GM20000 (cell line): ENCODE data around the gene TBC1D24.

Experiments
- DNase-seq: peaks from one replicate; pipeline ENCODE4 v3.0.0; 2012; ENCODE audit warnings: low spot score
- TF ChIP-seq, protein P1 (sequence below): IDR thresholded peaks from 2 replicates; pipeline ENCODE4 v1.5.1; 2012; ENCODE audit warnings: mild to moderate bottlenecking, control low read depth; ENCODE audit errors: extremely low read depth, missing control alignments

Gene TBC1D24

DNA sequence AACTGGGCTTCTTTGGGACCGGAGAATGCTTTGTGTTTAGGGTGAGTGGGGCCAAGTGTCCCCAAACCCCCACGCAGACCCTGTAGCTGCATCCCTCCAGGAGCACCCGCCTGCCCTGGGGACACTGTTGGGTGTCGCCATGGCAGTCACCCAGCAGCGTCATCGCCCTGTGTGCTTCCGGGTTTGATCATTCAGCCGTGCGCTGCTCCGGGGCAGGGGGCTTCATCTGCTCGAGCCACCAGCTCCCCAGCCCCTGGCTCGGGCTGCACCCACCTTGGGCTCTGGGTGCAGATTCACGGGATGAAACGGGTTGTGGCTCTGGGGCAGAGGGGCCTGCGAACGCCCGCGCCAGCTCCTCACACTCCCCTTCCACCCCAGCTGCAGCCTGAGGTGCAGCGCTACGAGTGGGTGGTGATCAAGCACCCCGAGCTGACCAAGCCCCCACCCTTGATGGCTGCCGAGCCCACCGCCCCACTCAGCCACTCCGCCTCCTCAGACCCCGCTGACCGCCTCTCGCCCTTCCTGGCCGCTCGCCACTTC lies 25.0 kb downstream of the TBC1D24 start:
- TF ChIP-seq, protein P1, sequence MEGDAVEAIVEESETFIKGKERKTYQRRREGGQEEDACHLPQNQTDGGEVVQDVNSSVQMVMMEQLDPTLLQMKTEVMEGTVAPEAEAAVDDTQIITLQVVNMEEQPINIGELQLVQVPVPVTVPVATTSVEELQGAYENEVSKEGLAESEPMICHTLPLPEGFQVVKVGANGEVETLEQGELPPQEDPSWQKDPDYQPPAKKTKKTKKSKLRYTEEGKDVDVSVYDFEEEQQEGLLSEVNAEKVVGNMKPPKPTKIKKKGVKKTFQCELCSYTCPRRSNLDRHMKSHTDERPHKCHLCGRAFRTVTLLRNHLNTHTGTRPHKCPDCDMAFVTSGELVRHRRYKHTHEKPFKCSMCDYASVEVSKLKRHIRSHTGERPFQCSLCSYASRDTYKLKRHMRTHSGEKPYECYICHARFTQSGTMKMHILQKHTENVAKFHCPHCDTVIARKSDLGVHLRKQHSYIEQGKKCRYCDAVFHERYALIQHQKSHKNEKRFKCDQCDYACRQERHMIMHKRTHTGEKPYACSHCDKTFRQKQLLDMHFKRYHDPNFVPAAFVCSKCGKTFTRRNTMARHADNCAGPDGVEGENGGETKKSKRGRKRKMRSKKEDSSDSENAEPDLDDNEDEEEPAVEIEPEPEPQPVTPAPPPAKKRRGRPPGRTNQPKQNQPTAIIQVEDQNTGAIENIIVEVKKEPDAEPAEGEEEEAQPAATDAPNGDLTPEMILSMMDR: no peak
- DNase-seq: no peak

DNA sequence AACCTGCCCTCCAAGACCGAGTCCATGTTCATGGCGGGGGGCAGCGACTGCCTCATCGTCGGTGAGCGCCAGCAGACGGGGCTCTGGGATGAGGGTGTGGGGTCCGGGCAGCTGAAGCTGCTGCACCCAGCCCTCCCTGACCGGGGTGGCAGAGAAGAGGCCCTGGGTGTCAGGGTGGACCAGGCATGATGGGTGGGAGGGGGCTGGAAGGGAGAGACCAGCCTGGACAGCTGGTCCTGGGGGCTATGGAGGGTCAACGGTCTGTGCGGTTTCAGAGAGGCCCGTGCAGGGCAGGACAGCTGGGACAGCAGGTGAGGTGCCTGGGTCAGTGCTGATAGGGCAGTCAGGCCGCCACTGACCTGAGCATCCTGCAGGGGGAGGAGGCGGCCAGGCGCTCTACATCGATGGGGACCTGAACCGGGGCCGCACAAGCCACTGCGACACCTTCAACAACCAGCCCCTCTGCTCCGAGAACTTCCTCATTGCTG lies 25.5 kb downstream of the TBC1D24 start:
- no peak for DNase-seq
- TF ChIP-seq, protein P1: no peak

DNA sequence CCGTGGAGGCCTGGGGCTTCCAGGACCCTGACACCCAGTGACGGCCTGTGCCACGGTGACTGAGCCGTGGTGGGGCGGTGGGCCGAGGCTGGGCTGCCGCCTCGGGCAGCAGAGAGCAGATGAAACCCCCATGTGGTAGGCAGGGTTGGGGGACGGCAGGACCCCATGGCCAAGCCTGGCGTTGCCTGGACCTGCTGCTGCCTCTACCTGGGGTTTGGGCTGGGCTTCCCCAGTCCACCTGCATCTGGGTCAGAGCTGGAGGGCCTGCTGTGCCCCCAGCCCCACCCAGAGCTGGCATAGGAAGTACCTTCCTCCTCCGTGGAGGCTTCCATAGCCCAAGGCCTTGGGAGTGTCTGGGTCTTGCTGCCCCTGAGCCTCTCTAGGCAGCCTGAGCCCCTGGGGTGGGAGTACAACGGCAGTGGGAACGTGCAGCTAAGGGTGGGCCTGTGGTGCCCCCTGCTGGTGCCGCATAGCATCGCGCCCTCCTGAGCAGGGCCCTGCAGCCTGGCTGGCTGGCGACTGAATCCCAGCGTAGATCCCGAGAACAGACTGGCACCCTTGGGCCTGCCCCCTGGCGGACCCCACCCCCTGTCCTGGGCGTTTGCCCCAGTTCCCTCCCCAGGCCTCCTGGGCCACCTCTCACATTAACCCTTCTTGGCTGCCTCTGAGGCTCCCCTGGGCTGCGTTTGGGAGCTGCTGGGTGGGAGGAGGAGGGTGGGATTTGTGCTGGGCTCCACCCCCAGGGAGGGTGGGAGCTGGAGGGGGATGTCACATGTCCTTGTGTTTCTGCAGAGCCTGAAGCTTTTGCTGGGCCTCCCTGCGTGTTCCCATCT lies 26.2 kb downstream of the TBC1D24 start:
- TF ChIP-seq, protein P1: peak; percentile 96
- DNase-seq: peak; percentile 89

- TF ChIP-seq, protein P1: no peak
- DNase-seq: no peak
These were observed 27.3 kb downstream of the TBC1D24 start for GRCh38 chr16:2501946-2502895.

GRCh38 chr16:2505695-2506094 lies 30.8 kb downstream of the TBC1D24 start:
- TF ChIP-seq, protein P1: no peak
- no peak for DNase-seq

- TF ChIP-seq, protein P1: no peak
- peak; percentile 75 for DNase-seq
These were observed 32.2 kb downstream of the TBC1D24 start for GRCh38 chr16:2507052-2507659.
